ENCODE results near the gene SH3YL1.

The SH3YL1 gene

GRCh38 chr2:258933-259332 lies 4.9 kb downstream of the SH3YL1 start:
- in situ Hi-C loops (cut with MboI; ENCODE audit: low sequenced_read_pairs, unreplicated experiment), result no loop called here
- TF ChIP-seq, protein P1, sequence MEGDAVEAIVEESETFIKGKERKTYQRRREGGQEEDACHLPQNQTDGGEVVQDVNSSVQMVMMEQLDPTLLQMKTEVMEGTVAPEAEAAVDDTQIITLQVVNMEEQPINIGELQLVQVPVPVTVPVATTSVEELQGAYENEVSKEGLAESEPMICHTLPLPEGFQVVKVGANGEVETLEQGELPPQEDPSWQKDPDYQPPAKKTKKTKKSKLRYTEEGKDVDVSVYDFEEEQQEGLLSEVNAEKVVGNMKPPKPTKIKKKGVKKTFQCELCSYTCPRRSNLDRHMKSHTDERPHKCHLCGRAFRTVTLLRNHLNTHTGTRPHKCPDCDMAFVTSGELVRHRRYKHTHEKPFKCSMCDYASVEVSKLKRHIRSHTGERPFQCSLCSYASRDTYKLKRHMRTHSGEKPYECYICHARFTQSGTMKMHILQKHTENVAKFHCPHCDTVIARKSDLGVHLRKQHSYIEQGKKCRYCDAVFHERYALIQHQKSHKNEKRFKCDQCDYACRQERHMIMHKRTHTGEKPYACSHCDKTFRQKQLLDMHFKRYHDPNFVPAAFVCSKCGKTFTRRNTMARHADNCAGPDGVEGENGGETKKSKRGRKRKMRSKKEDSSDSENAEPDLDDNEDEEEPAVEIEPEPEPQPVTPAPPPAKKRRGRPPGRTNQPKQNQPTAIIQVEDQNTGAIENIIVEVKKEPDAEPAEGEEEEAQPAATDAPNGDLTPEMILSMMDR (IDR thresholded peaks at IDR 0.05; ENCODE audit: borderline replicate concordance, control extremely low read depth, extremely low read depth, insufficient read depth, missing control alignments), result no peak
- DNase-seq (ENCODE audit: low spot score), result no peak

DNA sequence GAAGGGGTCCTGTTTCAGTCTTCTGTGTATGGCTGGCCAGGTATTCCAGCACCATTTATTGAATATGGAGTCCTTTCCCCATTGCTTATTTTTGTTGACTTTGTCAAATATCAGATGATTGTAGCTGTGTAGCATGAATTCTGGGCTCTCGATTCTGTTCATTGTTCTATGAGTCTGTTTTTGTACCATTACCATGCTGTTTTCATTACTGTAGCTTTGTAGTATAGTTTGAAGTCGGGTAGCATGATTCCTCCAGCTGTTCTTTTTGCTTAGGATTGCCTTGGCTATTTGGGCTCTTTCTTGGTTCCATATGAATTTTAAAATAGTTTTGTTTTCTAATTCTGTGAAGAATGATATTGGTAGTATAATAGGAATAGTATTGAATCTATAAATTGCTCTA lies 6.0 kb downstream of the SH3YL1 start:
- TF ChIP-seq, protein P1 (IDR thresholded peaks at IDR 0.05; ENCODE audit: borderline replicate concordance, control extremely low read depth, extremely low read depth, insufficient read depth, missing control alignments), result no peak
- in situ Hi-C loops (cut with MboI; ENCODE audit: low sequenced_read_pairs, unreplicated experiment), result no loop called here
- no peak for DNase-seq (ENCODE audit: low spot score)

GRCh38 chr2:257429-257828 lies 6.4 kb downstream of the SH3YL1 start:
- in situ Hi-C loops (cut with MboI; ENCODE audit: low sequenced_read_pairs, unreplicated experiment), result no loop called here
- no peak for DNase-seq (ENCODE audit: low spot score)
- TF ChIP-seq, protein P1 (IDR thresholded peaks at IDR 0.05; ENCODE audit: borderline replicate concordance, control extremely low read depth, extremely low read depth, insufficient read depth, missing control alignments), result no peak

GRCh38 chr2:256094-256493 lies 7.7 kb downstream of the SH3YL1 start:
- DNase-seq (ENCODE audit: low spot score), result no peak
- in situ Hi-C loops (cut with MboI; ENCODE audit: low sequenced_read_pairs, unreplicated experiment), result no loop called here
- TF ChIP-seq, protein P1 (IDR thresholded peaks at IDR 0.05; ENCODE audit: borderline replicate concordance, control extremely low read depth, extremely low read depth, insufficient read depth, missing control alignments), result no peak

- in situ Hi-C loops (cut with MboI; ENCODE audit: low sequenced_read_pairs, unreplicated experiment), result no loop called here
- TF ChIP-seq, protein P1 (IDR thresholded peaks at IDR 0.05; ENCODE audit: borderline replicate concordance, control extremely low read depth, extremely low read depth, insufficient read depth, missing control alignments), result no peak
- no peak for DNase-seq (ENCODE audit: low spot score)
Measured at GRCh38 chr2:255195-255594, 8.6 kb downstream of the SH3YL1 start.

GRCh38 chr2:254241-254640 lies 9.6 kb downstream of the SH3YL1 start:
- DNase-seq (ENCODE audit: low spot score), result no peak
- in situ Hi-C loops (cut with MboI; ENCODE audit: low sequenced_read_pairs, unreplicated experiment), result no loop called here
- TF ChIP-seq, protein P1 (IDR thresholded peaks at IDR 0.05; ENCODE audit: borderline replicate concordance, control extremely low read depth, extremely low read depth, insufficient read depth, missing control alignments), result no peak

DNA sequence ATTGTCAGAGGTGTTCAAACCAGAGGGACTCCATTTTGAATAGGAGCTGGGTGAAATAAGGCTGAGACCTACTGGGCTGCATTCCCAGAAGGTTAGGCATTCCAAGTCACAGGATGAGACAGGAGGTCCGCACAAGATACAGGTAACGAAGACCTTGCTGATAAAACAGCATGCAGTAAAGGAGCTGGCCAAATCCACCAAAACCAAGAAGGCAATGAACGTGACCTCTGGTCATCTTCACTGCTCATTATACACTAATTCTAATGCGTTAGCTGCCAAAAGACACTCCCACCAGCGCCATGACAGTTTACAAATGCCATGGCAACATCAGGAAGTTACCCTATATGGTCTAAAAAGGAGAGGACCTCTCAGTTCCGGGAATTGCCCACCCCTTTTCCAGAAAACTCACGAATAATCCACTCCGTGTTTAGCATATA lies 10.6 kb downstream of the SH3YL1 start:
- DNase-seq (ENCODE audit: low spot score), result no peak
- TF ChIP-seq, protein P1 (IDR thresholded peaks at IDR 0.05; ENCODE audit: borderline replicate concordance, control extremely low read depth, extremely low read depth, insufficient read depth, missing control alignments), result no peak
- in situ Hi-C loops (cut with MboI; ENCODE audit: low sequenced_read_pairs, unreplicated experiment), result no loop called here

All from GM13976 (cell line).